CD4-positive, alpha-beta T cell treated with Interleukin-17A for 1 hour (primary cell): ENCODE measurements around the gene FAM78B.
A peak's percentile ranks its signal among the peaks of the same experiment; 100 is the strongest.

Source experiments
- DNase-seq: peaks from one replicate; pipeline ENCODE4 v3.0.0-alpha.2; 2020

FAM78B gene

DNA sequence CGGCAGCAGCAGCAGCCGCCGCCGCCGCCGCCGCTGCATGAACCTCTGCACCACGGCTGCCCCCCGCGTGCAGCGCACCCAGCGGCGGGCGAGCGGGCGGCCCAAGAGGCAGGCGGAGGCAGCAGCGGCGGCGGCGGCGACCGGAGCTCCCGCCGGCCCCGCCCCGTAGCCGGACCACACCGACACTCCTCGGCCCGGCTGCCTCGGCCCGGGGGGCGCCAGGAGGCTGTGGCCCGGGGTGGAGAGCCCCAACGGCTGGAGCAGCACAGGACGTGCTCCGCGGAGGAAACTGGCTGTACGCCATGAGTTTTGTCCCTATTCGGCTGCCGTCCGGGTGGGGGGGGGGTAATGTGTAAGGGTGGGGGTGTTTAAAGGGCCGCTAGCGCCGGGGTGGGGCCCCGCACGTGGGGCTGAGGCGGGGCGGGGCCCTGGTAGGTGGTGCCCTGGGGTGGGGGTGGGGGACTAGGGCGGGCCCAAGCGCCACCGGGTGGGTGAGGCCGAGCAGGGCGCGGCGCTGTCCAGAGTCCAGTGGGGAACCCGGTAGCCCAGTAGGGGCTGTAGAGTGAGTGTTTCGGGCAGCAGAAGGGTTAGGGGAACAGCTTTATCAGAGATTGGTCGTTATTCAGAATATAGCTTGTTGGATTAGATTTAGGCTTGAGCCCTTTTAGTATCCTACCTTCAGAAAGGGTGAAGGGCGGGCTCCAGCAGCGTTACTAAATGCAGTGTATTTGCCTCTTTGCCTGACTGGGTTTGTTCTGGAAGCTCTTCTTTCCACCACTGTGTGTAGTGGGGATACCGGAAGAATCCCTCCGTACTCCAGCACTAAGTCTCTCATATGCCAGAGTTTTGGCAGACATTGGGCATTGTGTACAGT lies at the start of gene FAM78B:
TSS of gene FAM78B (minus strand) at position 304 of the 874 bp plus-strand sequence. CDS start 753 bp downstream, outside the sequence.
- DNase-seq = peak; percentile 62

- no peak for DNase-seq
These were observed 35.7 kb upstream of the FAM78B start for GRCh38 chr1:166202546-166202945.

DNA sequence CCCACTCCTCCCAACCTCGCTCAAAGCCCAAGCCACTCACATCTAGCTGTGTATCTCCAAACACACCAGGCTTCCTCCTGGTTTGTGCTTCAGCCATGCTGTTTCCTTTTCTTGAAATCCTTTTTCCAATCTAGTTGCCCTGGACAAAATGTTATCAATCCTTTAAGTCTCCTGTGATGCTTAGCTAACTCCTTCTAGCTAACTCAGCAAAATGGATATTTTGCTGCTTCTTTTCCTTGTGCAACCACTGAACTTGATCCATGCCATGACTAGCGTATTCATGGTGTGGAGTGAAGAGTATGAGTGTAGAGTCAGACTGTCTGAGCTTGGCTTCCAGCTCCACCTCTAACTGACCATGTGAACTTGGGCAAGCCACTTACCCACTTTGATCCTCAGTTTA lies 33.9 kb upstream of the FAM78B start:
- no peak for DNase-seq

- DNase-seq = no peak
These were observed 30.8 kb upstream of the FAM78B start for GRCh38 chr1:166197597-166197996.

GRCh38 chr1:166197141-166197540 lies 30.3 kb upstream of the FAM78B start:
- DNase-seq = no peak

GRCh38 chr1:166193057-166193698 lies 26.4 kb upstream of the FAM78B start:
- no peak for DNase-seq

- DNase-seq = no peak
These were observed 23.6 kb upstream of the FAM78B start for GRCh38 chr1:166190400-166190799.

GRCh38 chr1:166189126-166189525 lies 22.3 kb upstream of the FAM78B start:
- no peak for DNase-seq

DNA sequence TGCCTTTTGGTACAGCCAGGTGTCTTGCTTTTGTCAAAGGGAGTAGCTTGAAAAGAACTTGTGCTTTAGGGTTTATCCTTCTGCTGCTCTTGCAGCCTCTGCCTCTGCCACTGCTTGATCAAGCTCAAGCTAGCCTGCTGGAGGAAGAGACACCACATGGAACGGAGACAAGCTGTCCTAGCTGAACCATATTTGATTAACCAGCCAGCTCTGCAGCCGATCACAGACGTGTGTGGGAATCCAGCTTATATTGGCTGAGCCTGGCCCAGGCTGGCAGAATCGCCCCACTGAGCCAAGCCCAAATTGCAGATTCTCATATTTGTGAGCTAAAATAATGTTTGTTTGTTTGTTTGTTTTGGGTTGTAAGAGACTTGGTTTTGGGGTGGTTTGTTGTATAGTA lies 18.7 kb upstream of the FAM78B start:
- no peak for DNase-seq

- no peak for DNase-seq
These were observed 18.1 kb upstream of the FAM78B start for GRCh38 chr1:166184897-166185296.

- no peak for DNase-seq
These were observed 17.2 kb upstream of the FAM78B start for GRCh38 chr1:166184012-166184411.

DNA sequence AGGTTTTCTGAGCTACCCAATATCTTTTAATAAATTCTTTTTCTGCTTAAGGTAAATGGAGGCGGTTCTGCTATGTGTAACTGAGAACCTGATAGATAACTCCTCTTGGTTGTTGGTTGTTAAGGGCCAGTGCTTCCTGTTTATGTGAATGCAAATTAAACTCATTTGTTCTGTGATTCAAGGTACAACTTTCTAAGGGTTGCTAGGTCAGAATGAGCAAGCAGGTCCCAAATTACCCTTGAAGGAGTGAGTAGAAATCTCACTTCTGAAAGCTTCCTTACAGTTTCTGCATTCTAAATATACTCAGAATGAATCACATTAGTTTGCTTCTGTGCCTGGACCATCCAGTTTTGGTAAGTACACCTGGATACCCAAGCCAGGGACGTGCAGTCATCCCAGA lies 15.5 kb upstream of the FAM78B start:
- DNase-seq = no peak

- no peak for DNase-seq
These were observed 9.6 kb upstream of the FAM78B start for GRCh38 chr1:166176416-166176815.

- no peak for DNase-seq
These were observed 8.2 kb upstream of the FAM78B start for GRCh38 chr1:166175032-166175431.

DNA sequence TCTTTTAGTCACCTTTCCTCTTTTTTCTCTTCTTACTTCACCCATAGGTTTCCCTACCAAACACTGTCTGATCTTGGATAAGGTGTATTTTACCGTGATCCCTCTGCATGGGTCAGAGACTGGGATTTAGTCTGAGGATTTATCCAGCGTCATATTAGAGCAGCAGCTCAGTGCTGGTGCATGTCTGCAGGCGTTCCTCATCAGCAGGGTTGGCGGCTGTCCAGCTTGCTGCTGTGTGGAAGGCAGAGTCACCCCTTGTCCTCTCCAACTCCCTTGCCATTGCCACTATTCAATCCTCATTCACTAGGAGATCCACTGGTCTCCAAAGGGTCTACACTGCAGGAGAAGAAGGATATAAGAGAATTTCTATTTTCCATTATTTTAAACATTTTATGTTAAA lies 7.3 kb upstream of the FAM78B start:
- no peak for DNase-seq

- no peak for DNase-seq
These were observed 5.3 kb upstream of the FAM78B start for GRCh38 chr1:166172106-166172505.

GRCh38 chr1:166170726-166171125 lies 3.9 kb upstream of the FAM78B start:
- DNase-seq = no peak

DNA sequence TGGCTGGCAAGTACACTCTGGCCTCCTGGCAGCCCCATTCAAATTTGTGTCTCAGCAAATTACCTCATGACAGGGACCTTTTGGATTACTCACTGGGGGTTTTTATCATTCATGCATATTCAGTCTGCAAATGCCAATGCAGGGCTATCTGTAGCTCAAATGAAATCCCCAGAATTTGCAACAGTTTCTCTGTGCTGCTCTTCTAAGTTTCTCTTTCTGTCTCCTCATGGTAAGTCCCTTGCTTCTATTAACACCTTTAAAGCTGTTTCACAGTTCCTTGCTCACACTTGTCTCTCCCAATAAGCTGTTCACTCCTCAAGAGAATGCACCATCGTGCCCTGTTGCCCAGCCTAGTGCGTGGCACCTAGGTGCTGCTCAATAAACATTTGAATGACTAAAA lies 3.3 kb upstream of the FAM78B start:
- DNase-seq = no peak

GRCh38 chr1:166169182-166169581 lies 2.4 kb upstream of the FAM78B start:
- DNase-seq = no peak

- no peak for DNase-seq
These were observed 748 bp upstream of the FAM78B start for GRCh38 chr1:166167572-166167925.

DNA sequence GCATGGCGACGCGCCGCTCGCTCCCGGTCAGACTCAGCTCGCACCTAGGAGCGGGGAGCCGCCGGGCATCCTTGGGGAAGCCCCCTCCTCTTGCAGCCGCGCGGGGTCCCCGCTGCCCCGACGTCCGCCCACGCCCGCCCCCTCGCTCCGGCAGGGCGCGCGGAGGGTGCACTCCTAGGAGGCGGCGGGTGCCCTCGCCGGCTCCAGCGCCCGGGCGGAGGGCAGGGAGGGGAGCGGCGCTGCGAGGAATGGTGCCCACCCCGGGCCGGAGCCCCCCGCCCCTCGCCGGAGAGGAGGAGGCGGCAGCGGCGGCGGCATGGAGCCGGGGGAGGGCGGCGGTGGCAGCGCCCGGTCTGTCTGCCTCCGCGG lies 488 bp downstream of the FAM78B start:
- DNase-seq = no peak

GRCh38 chr1:166165661-166166328 lies 1.0 kb downstream of the FAM78B start:
- DNase-seq = no peak

- DNase-seq = peak; percentile 1
These were observed 1.7 kb downstream of the FAM78B start for GRCh38 chr1:166164995-166165660.

DNA sequence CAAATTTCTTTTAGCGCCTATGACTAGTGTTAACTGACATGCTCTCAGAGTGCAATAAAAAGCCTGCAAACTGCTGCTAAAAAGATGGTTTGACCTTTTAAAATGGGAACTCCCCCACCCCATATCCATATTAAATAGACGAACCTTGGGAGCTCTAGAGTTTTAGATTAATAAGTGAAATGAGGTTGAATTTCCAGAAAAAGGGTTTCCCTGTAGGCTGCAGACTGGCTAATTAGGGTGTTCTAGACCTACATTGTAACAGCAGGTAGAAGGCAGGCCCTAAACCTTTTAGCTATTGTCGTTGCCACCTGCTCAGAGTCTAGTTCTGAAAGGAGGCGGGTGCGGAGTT lies 2.2 kb downstream of the FAM78B start:
- DNase-seq = no peak
